Stimulated activated CD8-positive, alpha-beta memory T cell treated with anti-CD3 and anti-CD28 coated beads, Interleukin-15, amount 100 ng/mL, for 4 hours (primary cell): ENCODE measurements around the gene F12.
A peak's percentile ranks its signal among the peaks of the same experiment; 100 is the strongest.

Source experiments
- DNase-seq, 2 donors: peaks; one replicate each; pipeline ENCODE4 v3.0.0-alpha.2; 2020; ENCODE audit warnings: low read depth in 2 of 2

Gene F12

GRCh38 chr5:177409043-177409801 lies at the start of gene F12:
F12 (minus strand) TSS chr5:177409564; CDS start chr5:177409527, 37 bp downstream.
- DNase-seq: no peak

- DNase-seq: no peak
Measured at GRCh38 chr5:177458912-177459350, 49.6 kb upstream of the F12 start.

GRCh38 chr5:177457852-177458681 lies 48.7 kb upstream of the F12 start:
- DNase-seq: no peak

- no peak for DNase-seq
Measured at GRCh38 chr5:177456976-177457851, 47.9 kb upstream of the F12 start.

GRCh38 chr5:177456591-177456964 lies 47.2 kb upstream of the F12 start:
- no peak for DNase-seq

GRCh38 chr5:177455661-177456590 lies 46.6 kb upstream of the F12 start:
- DNase-seq: peak; percentile 80 to 86

GRCh38 chr5:177455036-177455660 lies 45.8 kb upstream of the F12 start:
- DNase-seq: peak; percentile 85 to 86

GRCh38 chr5:177454397-177455035 lies 45.2 kb upstream of the F12 start:
- DNase-seq: peak; percentile 86 to 92

- DNase-seq: no peak
Measured at GRCh38 chr5:177453852-177454396, 44.6 kb upstream of the F12 start.

- DNase-seq: no peak
Measured at GRCh38 chr5:177452688-177453638, 43.6 kb upstream of the F12 start.

GRCh38 chr5:177450667-177451424 lies 41.5 kb upstream of the F12 start:
- no peak for DNase-seq

- DNase-seq: no peak
Measured at GRCh38 chr5:177449140-177450061, 40.0 kb upstream of the F12 start.

- no peak for DNase-seq
Measured at GRCh38 chr5:177448244-177448950, 39.0 kb upstream of the F12 start.

GRCh38 chr5:177447611-177448243 lies 38.4 kb upstream of the F12 start:
- no peak for DNase-seq

GRCh38 chr5:177447066-177447610 lies 37.8 kb upstream of the F12 start:
- peak in 1 of 2 donors; percentile 53 for DNase-seq
